Endodermal cell (in vitro differentiated cells): Measurements from ENCODE around the gene DNAH12. TPM values are rescaled to one million over a fixed set of nuclear protein-coding genes. Genes with fewer than 3 reads are reported as not detected.
"Not testable (repeated sequence)": the region's sequence is repeated elsewhere in the genome, so short reads cannot be mapped to it uniquely, and the experiment has no call there.

Source experiments
- DNase-seq: peaks from one replicate; pipeline ENCODE4 v3.0.0-alpha.2; 2017
- H3K27ac ChIP-seq: 2 replicates; pipeline ENCODE4 v1.5.1; 2013; ENCODE audit warnings: mild to moderate bottlenecking, low read depth, low read length, moderate library complexity
- H3K27me3 ChIP-seq: 2 replicates; pipeline ENCODE4 v1.6.1; 2013; ENCODE audit warnings: mild to moderate bottlenecking, low read length, moderate library complexity; ENCODE audit not compliant: insufficient read depth, control insufficient read depth, poor library complexity, severe bottlenecking
- H3K36me3 ChIP-seq: 2 replicates; pipeline ENCODE4 v1.7.0; 2013; ENCODE audit warnings: mild to moderate bottlenecking, low read length, moderate library complexity; ENCODE audit not compliant: control insufficient read depth, insufficient read depth
- H3K4me1 ChIP-seq: one replicate; pipeline ENCODE4 v1.7.0; 2013; ENCODE audit warnings: low read length; ENCODE audit not compliant: control insufficient read depth, insufficient read depth
- H3K4me3 ChIP-seq: 2 replicates; pipeline ENCODE4 v1.5.1; 2013; ENCODE audit warnings: mild to moderate bottlenecking, low read length, moderate library complexity
- H3K9ac ChIP-seq: 2 replicates; pipeline ENCODE4 v1.6.1; 2013; ENCODE audit warnings: mild to moderate bottlenecking, low read length, moderate library complexity; ENCODE audit not compliant: poor library complexity, severe bottlenecking; ENCODE audit errors: extremely low read depth
- H3K9me3 ChIP-seq: 2 replicates; pipeline ENCODE4 v1.6.1; 2013; ENCODE audit warnings: mild to moderate bottlenecking, low read length, moderate library complexity; ENCODE audit not compliant: control insufficient read depth
- H3K27ac Mint-ChIP-seq: 2 replicates; pipeline ENCODE4 v1.8.0; 2020; ENCODE audit warnings: mixed read lengths
- H3K27me3 Mint-ChIP-seq: 2 replicates; pipeline ENCODE4 v1.8.0; 2021; ENCODE audit warnings: mild to moderate bottlenecking, mixed read lengths; ENCODE audit not compliant: insufficient read depth
- H3K36me3 Mint-ChIP-seq: 2 replicates; pipeline ENCODE4 v1.8.0; 2020; ENCODE audit warnings: low read depth, mixed read lengths
- H3K4me1 Mint-ChIP-seq: 2 replicates; pipeline ENCODE4 v1.8.0; 2020; ENCODE audit warnings: mixed read lengths
- H3K4me3 Mint-ChIP-seq: 2 replicates; pipeline ENCODE4 v1.8.0; 2020; ENCODE audit warnings: mild to moderate bottlenecking, moderate library complexity, mixed read lengths
- H3K9me3 Mint-ChIP-seq: 2 replicates; pipeline ENCODE4 v1.8.0; 2020; ENCODE audit warnings: mild to moderate bottlenecking, mixed read lengths
- WGBS, 2 experiments: methylation state at CpG; one replicate each; pipeline versions ENCODE4 v1.1.5 to v1.1.7; 2013; ENCODE audit warnings: missing lambda C conversion rate in 2 of 2, mixed read lengths in 1 of 2; ENCODE audit not compliant: insufficient coverage in 1 of 2, insufficient read length in 1 of 2; 5-methylcytosine and 5-hydroxymethylcytosine counted together
- total RNA-seq, 2 donors: library from RNA; stranded (reverse); fragmentation: NEBNext Ultra II Directional in 1 of 2; extraction: Animal tissue kit (Norgen Biotek cat#: 25700) in 1 of 2; gene quantifications; 2 replicates in 1 of 2; 3 replicates in 1 of 2; pipeline ENCODE4 v1.2.1, GENCODE V29; 2021
- TF ChIP-seq, protein P1 (sequence below): fragments of 200-600 bp; sonication (generic); conservative IDR thresholded peaks from 2 replicates; pipeline ENCODE4 v1.5.0; 2021; ENCODE audit warnings: antibody characterized with exemption, mild to moderate bottlenecking

Gene DNAH12
- total RNA-seq, 2 donors from 2014 or later, result 0.77 to 2.2 TPM

GRCh38 chr3:57314204-57314603 is 229.9 kb downstream of the DNAH12 start:
- Mint-ChIP-seq H3K4me3 (no peak overlapping the region), H3K27ac (no peak overlapping the region), H3K9me3 (no peaks in the 10 kb centered on the region), H3K36me3 (no peaks in the 10 kb centered on the region), H3K4me1 (peaks cover 8% of the 10 kb centered on the region), H3K27me3 (peaks cover 3% of the 10 kb centered on the region)
- Histone ChIP-seq H3K4me3 (no peak overlapping the region), H3K9me3 (peaks cover 12% of the 10 kb centered on the region), H3K27ac (no peak overlapping the region), H3K4me1 (no peaks in the 10 kb centered on the region), H3K27me3 (no peaks in the 10 kb centered on the region), H3K36me3 (no peaks in the 10 kb centered on the region), H3K9ac (no peak overlapping the region)
- 95 to 100% methylated on average over 1 to 3 of the region's 3 CpGs for WGBS, 2 experiments
- TF ChIP-seq, protein P1, sequence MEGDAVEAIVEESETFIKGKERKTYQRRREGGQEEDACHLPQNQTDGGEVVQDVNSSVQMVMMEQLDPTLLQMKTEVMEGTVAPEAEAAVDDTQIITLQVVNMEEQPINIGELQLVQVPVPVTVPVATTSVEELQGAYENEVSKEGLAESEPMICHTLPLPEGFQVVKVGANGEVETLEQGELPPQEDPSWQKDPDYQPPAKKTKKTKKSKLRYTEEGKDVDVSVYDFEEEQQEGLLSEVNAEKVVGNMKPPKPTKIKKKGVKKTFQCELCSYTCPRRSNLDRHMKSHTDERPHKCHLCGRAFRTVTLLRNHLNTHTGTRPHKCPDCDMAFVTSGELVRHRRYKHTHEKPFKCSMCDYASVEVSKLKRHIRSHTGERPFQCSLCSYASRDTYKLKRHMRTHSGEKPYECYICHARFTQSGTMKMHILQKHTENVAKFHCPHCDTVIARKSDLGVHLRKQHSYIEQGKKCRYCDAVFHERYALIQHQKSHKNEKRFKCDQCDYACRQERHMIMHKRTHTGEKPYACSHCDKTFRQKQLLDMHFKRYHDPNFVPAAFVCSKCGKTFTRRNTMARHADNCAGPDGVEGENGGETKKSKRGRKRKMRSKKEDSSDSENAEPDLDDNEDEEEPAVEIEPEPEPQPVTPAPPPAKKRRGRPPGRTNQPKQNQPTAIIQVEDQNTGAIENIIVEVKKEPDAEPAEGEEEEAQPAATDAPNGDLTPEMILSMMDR, result no peak
- no peak for DNase-seq

- TF ChIP-seq, protein P1, result no peak
- Mint-ChIP-seq H3K27ac (no peak overlapping the region), H3K27me3 (peaks cover 2% of the 10 kb centered on the region), H3K4me3 (no peak overlapping the region), H3K9me3 (peaks cover under 1% of the 10 kb centered on the region), H3K4me1 (peaks cover 14% of the 10 kb centered on the region), H3K36me3 (no peaks in the 10 kb centered on the region)
- no peaks in the 10 kb centered on the region for H3K36me3 ChIP-seq
- no peak overlapping the region for H3K9ac ChIP-seq
- 83 to 88% methylated on average over 1 to 3 of the region's 3 CpGs for WGBS, 2 experiments
- no peaks in the 10 kb centered on the region for H3K9me3 ChIP-seq
- H3K4me3 ChIP-seq, result peak overlapping the region; percentile 27
- H3K27me3 ChIP-seq, result no peaks in the 10 kb centered on the region
- no peak overlapping the region for H3K27ac ChIP-seq
- H3K4me1 ChIP-seq, result no peaks in the 10 kb centered on the region
- DNase-seq, result no peak
Measured at GRCh38 chr3:57309769-57310360, 234.3 kb downstream of the DNAH12 start.

DNA sequence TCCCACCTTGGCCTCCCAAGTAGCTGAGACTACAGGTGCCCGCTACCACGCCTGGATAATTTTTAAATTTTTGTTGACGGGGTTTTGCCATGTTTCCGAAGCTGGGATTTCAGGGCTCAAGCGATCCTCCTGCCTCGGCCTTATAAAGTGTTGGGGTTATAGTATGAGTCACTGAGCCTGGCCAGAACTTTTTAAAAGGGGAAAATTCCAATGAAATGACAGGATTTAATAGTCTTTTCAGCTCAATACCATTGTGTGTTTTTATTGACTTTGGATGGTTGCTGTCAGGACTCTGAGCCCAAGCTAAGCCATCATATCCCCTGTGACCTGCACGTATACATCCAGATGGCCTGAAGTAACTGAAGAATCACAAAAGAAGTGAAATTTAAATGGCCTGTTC is 240.6 kb downstream of the DNAH12 start:
- not testable (repeated sequence) for H3K4me3 ChIP-seq, H3K27me3 ChIP-seq, DNase-seq, H3K36me3 Mint-ChIP-seq, H3K4me3 Mint-ChIP-seq, H3K36me3 ChIP-seq, H3K9me3 Mint-ChIP-seq, H3K9me3 ChIP-seq, H3K9ac ChIP-seq, H3K4me1 ChIP-seq, H3K27ac Mint-ChIP-seq, H3K27ac ChIP-seq, H3K27me3 Mint-ChIP-seq
- WGBS, 2 experiments, result 94 to 100% methylated on average over 3 to 7 of the region's 7 CpGs
- H3K4me1 Mint-ChIP-seq, result peaks cover 24% of the 10 kb centered on the region

GRCh38 chr3:57298041-57298440 is 246.1 kb downstream of the DNAH12 start:
- Histone ChIP-seq H3K9ac (no peak overlapping the region), H3K36me3 (no peaks in the 10 kb centered on the region), H3K4me1 (peaks cover 4% of the 10 kb centered on the region), H3K9me3 (no peaks in the 10 kb centered on the region), H3K27me3 (no peaks in the 10 kb centered on the region), H3K27ac (no peak overlapping the region), H3K4me3 (no peak overlapping the region)
- DNase-seq, result no peak
- Mint-ChIP-seq H3K4me3 (no peak overlapping the region), H3K9me3 (no peaks in the 10 kb centered on the region), H3K4me1 (peaks cover 26% of the 10 kb centered on the region), H3K27me3 (no peaks in the 10 kb centered on the region), H3K36me3 (no peaks in the 10 kb centered on the region), H3K27ac (no peak overlapping the region)
- WGBS, 2 experiments, result 100% methylated on average over 1 of the region's 1 CpG
- TF ChIP-seq, protein P1, result peak; percentile 14
